Peyer's patch (tissue), 4 donors: ENCODE measurements around the gene LSMEM2.

Experiments used
- CTCF ChIP-seq, 6 experiments: fragments of 450-650 bp in 4 of 6; fragments of 200-600 bp in 2 of 6; sonication (generic) in 1 of 6; IDR thresholded peaks; one replicate each; pipeline ENCODE4 v1.5.1; 2017 to 2019; ENCODE audit warnings: antibody characterized with exemption in 6 of 6, mild to moderate bottlenecking in 3 of 6, moderate library complexity in 1 of 6
- POLR2A ChIP-seq, 2 donors: fragments of 450-650 bp; IDR thresholded peaks; one replicate each; pipeline ENCODE4 v1.5.1; 2017; ENCODE audit warnings: antibody characterized with exemption in 2 of 2, mild to moderate bottlenecking in 2 of 2, moderate library complexity in 2 of 2

GRCh38 chr3:50322115-50322385 is 43.2 kb downstream of the LSMEM2 start:
- TF ChIP-seq CTCF (IDR thresholded peaks at IDR 0.05) (no peak), POLR2A (IDR thresholded peaks at IDR 0.05) (peak in 1 of 2 donors; percentile 34)
